Skeletal muscle tissue (tissue), 4 donors: ENCODE results near the gene CTIF. TPM values are rescaled to one million over a fixed set of nuclear protein-coding genes. Genes with fewer than 3 reads are reported as not detected.
A peak's percentile ranks its signal among the peaks of the same experiment; 100 is the strongest.

Experiments
- H3K27ac ChIP-seq: one replicate; pipeline ENCODE4 v1.7.0; 2013; ENCODE audit warnings: mild to moderate bottlenecking, low read depth, low read length, inconsistent platforms
- H3K27me3 ChIP-seq, 3 donors: one replicate each; pipeline ENCODE4 v1.7.0; 2013; ENCODE audit warnings: low read length in 3 of 3; ENCODE audit not compliant: control insufficient read depth in 3 of 3, insufficient read depth in 3 of 3
- H3K36me3 ChIP-seq, 3 donors: one replicate each; pipeline ENCODE4 v1.7.0; 2013; ENCODE audit warnings: low read length in 3 of 3; ENCODE audit not compliant: control insufficient read depth in 3 of 3, insufficient read depth in 3 of 3
- H3K4me1 ChIP-seq, 3 donors: one replicate each; pipeline ENCODE4 v1.7.0; 2013; ENCODE audit warnings: low read length in 3 of 3, mild to moderate bottlenecking in 3 of 3; ENCODE audit not compliant: control insufficient read depth in 3 of 3, insufficient read depth in 3 of 3
- H3K4me3 ChIP-seq, 3 donors: one replicate each; pipeline ENCODE4 v1.7.0; 2013; ENCODE audit warnings: low read length in 3 of 3
- H3K9ac ChIP-seq, 3 donors: one replicate each; pipeline ENCODE4 v1.7.0; 2013; ENCODE audit warnings: low read length in 3 of 3, mild to moderate bottlenecking in 3 of 3, moderate library complexity in 2 of 3, low read depth in 1 of 3
- H3K9me3 ChIP-seq, 3 donors: one replicate each; pipeline ENCODE4 v1.7.0; 2013; ENCODE audit warnings: low read length in 3 of 3; ENCODE audit not compliant: control insufficient read depth in 3 of 3
- total RNA-seq: library from RNA; depleted of rRNA; stranded (reverse); fragments of >200 nt; gene quantifications from one replicate; pipeline ENCODE4 v1.2.3, GENCODE V29; 2014
- donor health status: Osteomylitis.

The CTIF gene
- total RNA-seq, 1 donor from 2014 or later, result 16.7 TPM

GRCh38 chr18:48828691-48829442, 290.0 kb downstream of the CTIF start:
- Histone ChIP-seq H3K27me3 (no peaks in the 10 kb centered on the region), H3K9me3 (no peaks in the 10 kb centered on the region), H3K4me1 (peaks cover 37 to 52% (median 40%) of the 10 kb centered on the region in 3 donors), H3K27ac (peak overlapping the region; percentile 16), H3K36me3 (no peaks in the 10 kb centered on the region), H3K9ac (peak overlapping the region in 2 of 3 donors; percentile 10 to 69), H3K4me3 (no peak overlapping the region)

DNA sequence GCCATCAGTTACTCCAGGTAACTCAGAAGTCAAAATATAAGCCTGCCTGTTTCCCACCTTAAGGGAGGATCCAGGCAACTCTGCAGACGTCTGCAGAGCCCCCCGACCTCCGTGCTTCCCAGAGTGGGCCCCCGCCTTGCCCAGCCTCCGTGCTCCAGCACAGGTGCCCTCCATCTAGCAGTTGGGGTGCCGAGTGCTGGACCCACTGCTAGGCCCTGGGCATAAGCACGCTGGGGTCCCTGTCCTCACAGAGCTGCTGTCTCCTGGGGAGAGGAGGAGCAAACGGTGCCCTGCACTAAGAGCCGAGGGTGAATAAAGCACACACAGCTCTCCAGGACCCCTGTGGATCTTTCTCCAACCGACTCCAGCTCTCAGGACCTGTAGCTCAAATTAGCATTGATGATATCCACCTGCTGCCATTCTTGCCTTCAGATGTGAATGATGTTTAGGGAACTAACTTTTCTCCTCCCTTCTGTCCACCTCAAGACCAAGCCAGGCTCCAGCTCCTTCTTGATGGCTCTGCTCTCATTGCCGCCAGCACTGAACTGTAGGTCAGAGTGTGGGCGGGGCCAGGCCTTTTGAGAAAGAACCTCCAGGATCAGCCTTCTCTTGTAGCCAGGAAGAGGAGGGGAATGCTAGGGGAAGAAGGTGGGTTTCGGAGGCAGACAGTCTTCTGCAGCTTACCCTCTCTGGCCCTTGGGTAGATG, 290.8 kb downstream of the CTIF start:
- Histone ChIP-seq H3K9me3 (no peaks in the 10 kb centered on the region), H3K27ac (no peak overlapping the region), H3K9ac (no peak overlapping the region), H3K4me3 (no peak overlapping the region), H3K27me3 (no peaks in the 10 kb centered on the region), H3K4me1 (peaks cover 39 to 52% (median 43%) of the 10 kb centered on the region in 3 donors), H3K36me3 (no peaks in the 10 kb centered on the region)

DNA sequence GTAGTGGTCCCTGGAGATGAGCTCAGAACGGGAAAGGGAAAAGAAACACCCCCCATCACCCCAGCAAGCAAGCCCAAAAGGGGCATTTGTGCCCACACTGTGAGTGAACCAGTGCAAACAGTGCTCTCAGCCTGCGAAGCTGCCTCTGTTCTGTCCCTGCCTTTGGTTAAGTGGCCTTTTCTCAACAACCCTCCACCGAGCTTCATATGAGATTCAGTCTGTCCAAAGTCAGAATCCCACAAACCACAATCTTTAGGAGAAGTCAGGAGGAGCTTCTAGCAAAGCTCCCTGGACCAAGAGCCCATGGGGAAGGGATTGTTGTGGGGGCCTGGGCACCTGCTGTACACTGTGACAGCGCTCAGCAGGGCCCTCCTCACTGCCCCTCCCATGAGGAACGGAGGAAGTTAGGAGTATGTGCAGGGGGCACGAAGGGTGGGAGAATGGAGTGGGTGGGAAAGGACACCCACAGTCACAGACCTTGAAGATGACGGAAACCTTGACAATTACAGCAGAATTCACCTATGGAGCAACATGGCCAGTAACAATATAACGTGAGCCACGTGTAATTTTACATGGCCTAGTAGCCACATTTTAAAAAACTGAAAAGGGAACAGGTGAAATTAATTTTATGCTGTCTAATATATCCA, 292.4 kb downstream of the CTIF start:
- Histone ChIP-seq H3K4me1 (peaks cover 34 to 48% (median 48%) of the 10 kb centered on the region in 3 donors), H3K27me3 (no peaks in the 10 kb centered on the region), H3K9ac (no peak overlapping the region), H3K9me3 (no peaks in the 10 kb centered on the region), H3K27ac (no peak overlapping the region), H3K36me3 (no peaks in the 10 kb centered on the region), H3K4me3 (no peak overlapping the region)

- Histone ChIP-seq H3K9ac (no peak overlapping the region), H3K4me1 (peaks cover 30 to 48% (median 44%) of the 10 kb centered on the region in 3 donors), H3K27me3 (no peaks in the 10 kb centered on the region), H3K36me3 (no peaks in the 10 kb centered on the region), H3K4me3 (no peak overlapping the region), H3K9me3 (no peaks in the 10 kb centered on the region), H3K27ac (no peak overlapping the region)
These were observed 293.0 kb downstream of the CTIF start for GRCh38 chr18:48831802-48832201.

DNA sequence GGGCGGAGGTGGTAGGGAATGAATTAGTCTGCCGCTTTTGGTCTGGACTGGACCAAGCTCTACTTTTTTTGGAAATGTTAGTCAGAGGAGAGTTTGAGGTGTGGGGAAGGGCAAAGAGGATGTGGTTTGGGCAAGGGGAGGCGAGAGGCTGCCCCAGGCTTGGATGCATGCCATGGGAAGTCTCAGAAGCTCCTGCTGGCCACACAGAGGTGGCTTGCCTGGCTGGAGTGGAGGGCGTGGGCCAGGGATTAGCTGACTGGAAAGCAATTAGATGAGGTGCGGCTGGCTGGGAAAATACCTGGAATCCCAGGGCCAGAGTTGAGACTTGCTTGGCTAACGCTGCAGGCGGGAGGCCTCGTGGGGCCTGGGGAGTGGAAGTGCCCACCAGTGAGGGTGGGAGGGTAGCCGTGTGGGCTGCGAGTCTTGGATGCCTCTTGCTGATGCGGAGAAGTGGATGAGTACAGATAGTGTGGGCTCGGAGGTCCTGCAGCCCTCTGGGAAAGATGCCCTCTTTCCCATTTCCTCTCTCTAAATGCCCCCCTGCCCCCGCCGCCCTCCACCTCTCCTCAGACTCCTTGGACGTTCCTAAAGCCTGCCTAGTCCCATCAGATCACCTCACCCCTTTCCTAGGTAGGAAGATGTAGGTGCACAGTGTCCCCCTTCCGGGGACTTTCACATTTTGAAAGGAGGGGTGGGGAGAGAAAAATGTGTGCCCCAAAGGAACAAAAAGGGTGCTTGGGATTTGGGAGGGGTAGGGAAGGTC, 294.3 kb downstream of the CTIF start:
- Histone ChIP-seq H3K27ac (peak overlapping the region; percentile 2), H3K9ac (no peak overlapping the region), H3K4me1 (peaks cover 20 to 37% (median 31%) of the 10 kb centered on the region in 3 donors), H3K36me3 (no peaks in the 10 kb centered on the region), H3K4me3 (no peak overlapping the region), H3K27me3 (no peaks in the 10 kb centered on the region), H3K9me3 (no peaks in the 10 kb centered on the region)

- H3K4me3 ChIP-seq, result no peak overlapping the region
- no peak overlapping the region for H3K9ac ChIP-seq
- peaks cover 13 to 35% (median 29%) of the 10 kb centered on the region in 3 donors for H3K4me1 ChIP-seq
- H3K9me3 ChIP-seq, result no peaks in the 10 kb centered on the region
- H3K27me3 ChIP-seq, result no peaks in the 10 kb centered on the region
- H3K27ac ChIP-seq, result peak overlapping the region; percentile 2
- H3K36me3 ChIP-seq, result no peaks in the 10 kb centered on the region
These were observed 295.0 kb downstream of the CTIF start for GRCh38 chr18:48833701-48834412.

GRCh38 chr18:48834413-48835031, 295.7 kb downstream of the CTIF start:
- Histone ChIP-seq H3K4me1 (peaks cover 15 to 36% (median 29%) of the 10 kb centered on the region in 3 donors), H3K36me3 (no peaks in the 10 kb centered on the region), H3K27ac (no peak overlapping the region), H3K4me3 (peak overlapping the region in 1 of 3 donors; percentile 13), H3K9me3 (no peaks in the 10 kb centered on the region), H3K27me3 (no peaks in the 10 kb centered on the region), H3K9ac (no peak overlapping the region)

GRCh38 chr18:48835119-48835518, 296.3 kb downstream of the CTIF start:
- Histone ChIP-seq H3K4me3 (no peak overlapping the region), H3K27me3 (no peaks in the 10 kb centered on the region), H3K36me3 (no peaks in the 10 kb centered on the region), H3K27ac (no peak overlapping the region), H3K9ac (no peak overlapping the region), H3K4me1 (peaks cover 20 to 38% (median 32%) of the 10 kb centered on the region in 3 donors), H3K9me3 (no peaks in the 10 kb centered on the region)

DNA sequence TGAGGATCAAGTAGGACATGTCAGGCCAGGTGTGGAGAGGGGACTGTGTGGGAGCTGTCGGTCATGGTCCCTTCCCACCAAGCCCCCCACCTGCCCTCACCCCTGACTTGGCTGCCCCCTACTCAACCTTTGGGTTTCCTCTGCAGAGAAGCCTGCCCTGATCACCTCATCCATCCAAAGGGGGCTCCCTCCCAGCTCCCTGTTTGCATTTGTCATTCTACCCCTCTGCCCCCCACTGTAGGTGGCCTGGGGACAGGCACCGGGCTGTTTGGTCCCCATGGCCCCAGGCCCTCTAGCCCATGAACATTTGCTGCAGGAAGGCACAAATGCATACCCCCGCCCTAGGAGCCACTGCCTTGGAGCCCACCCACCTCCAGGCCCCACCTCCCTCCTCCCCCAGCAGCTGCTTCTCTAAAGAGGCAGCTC, 296.9 kb downstream of the CTIF start:
- no peak overlapping the region for H3K4me3 ChIP-seq
- H3K4me1 ChIP-seq, result peaks cover 21 to 42% (median 37%) of the 10 kb centered on the region in 3 donors
- no peak overlapping the region for H3K27ac ChIP-seq
- no peaks in the 10 kb centered on the region for H3K9me3 ChIP-seq
- H3K9ac ChIP-seq, result no peak overlapping the region
- no peaks in the 10 kb centered on the region for H3K27me3 ChIP-seq
- no peaks in the 10 kb centered on the region for H3K36me3 ChIP-seq
